ENCODE data around the gene MGMT. TPM values are rescaled to one million over a fixed set of nuclear protein-coding genes. Genes with fewer than 3 reads are reported as not detected.

MGMT gene
- total RNA-seq, 6 experiments from 2014 or later = 36.5 to 53.4 (median 42.3) TPM

- Histone ChIP-seq H3K4me3 (no peak overlapping the region), H3K9me3 (no peaks in the 10 kb centered on the region), H3K27ac (no peak overlapping the region), H3K4me1 (no peaks in the 10 kb centered on the region), H3K27me3 (no peaks in the 10 kb centered on the region), H3K36me3 (peaks cover 0 to 10% (median 0%) of the 10 kb centered on the region in 4 donors)
- DNase-seq = peak in 2 of 3 donors; percentile 28 to 44
- intact Hi-C loops (cut with DNase I) = no loop called here
- no peak for ATAC-seq
- 74% methylated on average over 13 of the region's 13 CpGs for WGBS (ENCODE audit: insufficient coverage, low coverage, low lambda C conversion rate, missing lambda C conversion rate)
- TF ChIP-seq CTCF (IDR thresholded peaks at IDR 0.05) = no peak
- TF ChIP-seq POLR2A (IDR thresholded peaks at IDR 0.05) = no peak
Measured at GRCh38 chr10:129771024-129771423, 304.0 kb downstream of the MGMT start.

DNA sequence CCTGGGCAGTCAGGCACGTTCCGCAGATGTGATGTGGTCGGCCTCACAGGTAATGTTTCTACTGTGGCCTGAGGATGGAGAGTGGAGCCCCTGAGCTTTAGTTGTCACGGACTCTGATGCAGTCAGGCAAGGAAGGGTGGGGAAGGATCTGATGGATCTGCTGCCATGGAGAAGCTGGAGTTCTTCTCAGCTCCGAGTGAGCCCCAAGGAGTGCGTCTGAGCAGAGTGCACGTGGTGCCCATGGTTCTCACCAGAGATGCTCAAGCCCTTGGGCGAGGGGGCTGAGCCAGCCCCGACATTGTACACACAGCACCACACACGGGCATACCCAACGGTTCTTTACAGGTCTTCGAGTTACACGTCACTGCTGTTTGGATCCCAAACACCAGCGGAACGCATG is 304.5 kb downstream of the MGMT start:
- 98% methylated on average over 8 of the region's 15 CpGs for WGBS (ENCODE audit: insufficient coverage, low coverage, low lambda C conversion rate, missing lambda C conversion rate)
- DNase-seq (peak in 2 of 3 donors; percentile 34 to 35), ATAC-seq (no peak)
- Histone ChIP-seq H3K4me1 (no peaks in the 10 kb centered on the region), H3K9me3 (no peaks in the 10 kb centered on the region), H3K36me3 (peaks cover 0 to 10% (median 0%) of the 10 kb centered on the region in 4 donors), H3K4me3 (no peak overlapping the region), H3K27me3 (no peaks in the 10 kb centered on the region), H3K27ac (no peak overlapping the region)
- TF ChIP-seq CTCF (IDR thresholded peaks at IDR 0.05) (no peak), POLR2A (IDR thresholded peaks at IDR 0.05) (no peak)
- intact Hi-C loops (cut with DNase I) = no loop called here

DNA sequence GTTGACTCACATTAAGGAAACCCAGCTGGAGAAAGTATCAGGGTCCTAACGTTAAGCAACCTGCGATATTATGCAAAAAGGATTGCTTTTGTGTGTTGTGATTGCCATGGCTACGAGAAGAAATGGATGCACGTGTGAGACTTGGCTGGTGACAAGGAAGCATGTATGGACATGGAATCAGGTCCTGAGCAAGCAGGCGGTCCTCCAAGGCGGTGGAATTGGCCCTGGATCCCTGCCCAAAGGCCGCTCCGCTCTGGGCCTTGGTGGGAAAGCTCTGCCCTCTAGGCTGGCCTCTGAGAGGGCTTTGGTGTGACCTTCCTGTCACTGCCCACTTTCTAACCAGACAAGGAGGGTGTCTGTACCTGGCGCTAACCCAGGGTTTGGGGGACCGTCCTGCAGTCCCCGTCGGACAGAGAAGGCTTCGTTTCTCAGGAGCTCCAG is 305.0 kb downstream of the MGMT start:
- no peaks in the 10 kb centered on the region for H3K27me3 ChIP-seq
- no peaks in the 10 kb centered on the region for H3K4me1 ChIP-seq
- H3K4me3 ChIP-seq = no peak overlapping the region
- peaks cover 0 to 10% (median 0%) of the 10 kb centered on the region in 4 donors for H3K36me3 ChIP-seq
- intact Hi-C loops (cut with DNase I) = no loop called here
- DNase-seq (peak in 1 of 3 donors; percentile 34), ATAC-seq (no peak)
- no peak for TF ChIP-seq CTCF (IDR thresholded peaks at IDR 0.05)
- no peak for TF ChIP-seq POLR2A (IDR thresholded peaks at IDR 0.05)
- H3K27ac ChIP-seq = no peak overlapping the region
- 94% methylated on average over 4 of the region's 13 CpGs for WGBS (ENCODE audit: insufficient coverage, low coverage, low lambda C conversion rate, missing lambda C conversion rate)
- no peaks in the 10 kb centered on the region for H3K9me3 ChIP-seq

GRCh38 chr10:129772468-129773358 is 305.7 kb downstream of the MGMT start:
- no peak overlapping the region for H3K4me3 ChIP-seq
- TF ChIP-seq CTCF (IDR thresholded peaks at IDR 0.05) (no peak), POLR2A (IDR thresholded peaks at IDR 0.05) (no peak)
- intact Hi-C loops (cut with DNase I) = no loop called here
- no peaks in the 10 kb centered on the region for H3K4me1 ChIP-seq
- DNase-seq = peak in 2 of 3 donors; percentile 8 to 19
- H3K27ac ChIP-seq = no peak overlapping the region
- H3K27me3 ChIP-seq = no peaks in the 10 kb centered on the region
- WGBS (ENCODE audit: insufficient coverage, low coverage, low lambda C conversion rate, missing lambda C conversion rate) = 84% methylated on average over 9 of the region's 17 CpGs
- H3K9me3 ChIP-seq = no peaks in the 10 kb centered on the region
- ATAC-seq = no peak
- H3K36me3 ChIP-seq = peaks cover 0 to 10% (median 0%) of the 10 kb centered on the region in 4 donors
